GM18508 (cell line): ENCODE measurements around the gene TSPAN5.
"Not testable (repeated sequence)": the region's sequence is repeated elsewhere in the genome, so short reads cannot be mapped to it uniquely, and the experiment has no call there.

Experiments used
- ATAC-seq: cut with Tn5 transposase; IDR thresholded peaks from one replicate; pipeline ENCODE4 v1.9.1; 2021; ENCODE audit warnings: moderate number of reproducible peaks; ENCODE audit not compliant: insufficient read depth, unreplicated experiment

TSPAN5 gene

DNA sequence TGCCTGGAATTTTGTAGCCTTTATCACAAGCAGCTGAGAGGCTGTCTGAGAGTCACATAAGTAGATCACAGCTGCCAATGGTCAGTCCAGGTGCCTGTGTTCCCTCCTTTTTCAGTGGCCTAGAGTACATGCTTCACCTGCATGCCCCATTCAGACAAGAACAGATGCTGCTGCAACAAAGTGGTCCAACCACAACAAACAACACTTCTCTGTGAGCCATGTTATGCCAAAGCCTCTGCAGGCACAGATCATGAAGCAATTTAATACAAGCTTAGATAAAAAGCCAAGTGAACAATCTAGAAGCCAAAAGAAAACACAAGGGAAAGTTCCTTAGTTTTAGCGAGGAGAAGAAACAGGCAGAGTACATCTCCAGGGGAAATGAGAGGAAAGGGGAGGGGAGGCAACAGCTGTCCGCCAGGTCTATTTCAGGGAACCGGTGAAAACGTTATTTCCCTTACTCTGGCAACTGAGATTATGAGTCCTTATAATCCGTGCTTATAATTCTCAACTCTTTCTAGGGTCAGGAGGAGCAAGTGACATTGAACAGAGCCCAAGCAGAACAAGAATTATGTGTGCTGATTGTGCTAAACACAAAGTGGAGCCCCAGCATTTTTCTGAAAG, 92.6 kb downstream of the TSPAN5 start:
- no peak for ATAC-seq

DNA sequence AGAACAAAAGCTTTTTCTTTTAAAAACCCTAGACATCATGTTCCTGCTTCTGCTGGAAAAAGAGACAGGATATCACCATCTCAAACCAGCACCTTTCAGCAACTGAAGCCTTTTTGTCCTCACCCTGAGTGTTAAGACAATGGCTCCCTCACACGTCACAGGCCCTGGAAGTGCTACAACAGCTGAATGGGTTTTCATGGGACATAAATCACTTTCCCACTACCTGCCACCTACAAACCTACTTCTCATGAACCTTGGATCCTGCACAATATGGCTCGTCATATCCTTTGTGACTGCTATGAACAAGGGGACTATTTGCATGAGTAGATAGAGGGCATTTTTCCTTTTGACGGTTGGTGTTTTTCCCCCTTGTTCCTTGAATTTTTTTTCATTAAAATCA, 93.6 kb downstream of the TSPAN5 start:
- no peak for ATAC-seq

DNA sequence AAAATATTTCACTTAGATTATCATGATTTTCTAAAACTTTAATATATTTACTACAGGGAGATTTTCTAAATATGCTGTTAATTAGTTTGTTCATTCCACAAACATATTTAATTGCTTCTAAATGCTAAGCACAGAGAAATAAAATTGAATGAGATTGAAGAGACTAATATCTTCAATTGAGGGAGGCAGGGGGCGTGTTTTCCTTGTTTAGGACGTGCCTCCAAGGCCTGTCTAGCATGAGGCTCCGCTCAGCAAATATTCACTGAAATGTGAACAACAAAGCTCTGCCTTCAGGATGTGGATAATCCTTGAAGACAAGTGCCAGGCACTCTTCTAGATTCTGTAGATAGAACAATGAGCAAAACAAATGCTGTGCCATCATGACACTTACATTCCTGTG, 98.1 kb downstream of the TSPAN5 start:
- no peak for ATAC-seq

DNA sequence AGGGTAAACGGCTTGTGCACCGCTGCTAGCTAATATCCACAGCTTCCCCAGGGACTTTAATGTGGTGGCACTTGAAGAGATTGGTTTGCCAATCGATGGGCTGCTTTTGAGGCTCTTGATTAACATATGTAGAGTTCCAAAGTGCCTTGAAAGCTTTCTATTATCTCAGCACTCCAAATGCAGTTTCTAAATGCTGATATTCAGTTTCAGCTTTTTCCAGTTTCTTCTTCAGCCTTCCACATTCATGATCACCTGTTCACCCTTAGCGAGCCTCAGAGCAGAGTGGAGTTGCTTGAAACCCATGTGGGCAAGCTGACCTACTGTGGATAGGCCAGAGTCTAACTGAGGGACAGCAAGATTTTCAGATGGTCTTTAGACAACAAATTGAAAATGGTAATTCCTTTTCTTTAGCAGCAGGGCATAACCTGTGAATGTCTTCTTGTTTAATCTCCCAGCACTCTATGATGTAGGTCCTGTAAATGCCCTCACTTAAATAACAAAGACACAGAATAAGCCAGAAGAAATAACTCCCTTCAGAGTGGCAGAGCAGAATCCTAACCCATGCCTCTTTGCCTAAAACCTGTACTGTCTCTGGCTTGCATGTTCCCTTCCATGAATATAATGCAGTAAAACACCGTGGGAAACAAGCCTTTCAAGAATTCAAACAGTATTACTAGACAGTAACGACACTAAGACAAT, 99.8 kb downstream of the TSPAN5 start:
- no peak for ATAC-seq

DNA sequence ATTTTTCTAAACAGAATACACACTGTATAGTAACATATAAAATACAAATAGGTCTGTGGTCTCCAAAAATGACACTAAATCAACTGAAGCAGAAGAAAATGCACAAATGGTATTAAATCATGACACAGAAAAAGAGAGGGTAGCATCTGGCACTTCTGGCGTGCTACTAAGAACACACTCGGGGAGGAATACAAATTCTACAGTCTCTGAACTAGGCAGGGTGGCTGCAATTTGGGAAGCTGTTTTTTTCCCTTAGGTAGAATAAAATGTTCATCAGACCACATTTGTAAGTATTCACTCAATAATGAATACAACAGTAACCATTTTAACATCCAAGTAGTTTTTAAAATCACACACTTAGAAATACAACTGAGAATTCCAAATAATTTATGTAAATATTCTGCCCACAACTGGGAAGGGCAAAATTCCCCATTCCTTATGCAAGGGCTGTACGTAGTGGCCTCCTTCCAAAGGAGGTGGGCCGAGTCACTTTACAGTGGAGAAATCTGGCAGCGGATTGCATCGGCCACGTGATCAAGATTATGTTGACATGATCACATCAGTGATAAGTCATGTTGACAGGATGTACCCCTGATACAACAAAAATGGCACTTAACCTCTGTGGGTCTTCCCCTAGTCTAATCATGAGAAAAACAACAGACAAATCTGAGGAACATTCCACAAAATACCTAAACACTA, 101.1 kb downstream of the TSPAN5 start:
- ATAC-seq = no peak

DNA sequence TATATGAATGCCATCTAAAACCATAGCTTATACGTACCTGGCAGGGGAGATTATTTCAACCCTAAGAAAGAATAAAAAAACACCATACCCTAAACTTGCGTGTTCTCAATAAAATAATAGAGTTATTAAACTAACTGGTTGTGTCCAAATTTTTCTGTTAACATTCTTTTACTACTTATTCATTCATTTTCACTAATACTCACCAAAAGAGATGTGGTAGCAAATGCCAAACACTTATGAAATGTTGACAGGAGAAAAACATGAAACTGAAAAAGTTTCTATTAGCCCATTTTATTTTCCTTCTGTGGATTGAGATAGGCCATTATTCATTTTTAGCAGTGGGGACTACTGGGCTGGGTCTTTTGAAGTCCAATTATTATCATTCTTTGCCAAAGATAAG, 102.0 kb downstream of the TSPAN5 start:
- ATAC-seq = no peak

DNA sequence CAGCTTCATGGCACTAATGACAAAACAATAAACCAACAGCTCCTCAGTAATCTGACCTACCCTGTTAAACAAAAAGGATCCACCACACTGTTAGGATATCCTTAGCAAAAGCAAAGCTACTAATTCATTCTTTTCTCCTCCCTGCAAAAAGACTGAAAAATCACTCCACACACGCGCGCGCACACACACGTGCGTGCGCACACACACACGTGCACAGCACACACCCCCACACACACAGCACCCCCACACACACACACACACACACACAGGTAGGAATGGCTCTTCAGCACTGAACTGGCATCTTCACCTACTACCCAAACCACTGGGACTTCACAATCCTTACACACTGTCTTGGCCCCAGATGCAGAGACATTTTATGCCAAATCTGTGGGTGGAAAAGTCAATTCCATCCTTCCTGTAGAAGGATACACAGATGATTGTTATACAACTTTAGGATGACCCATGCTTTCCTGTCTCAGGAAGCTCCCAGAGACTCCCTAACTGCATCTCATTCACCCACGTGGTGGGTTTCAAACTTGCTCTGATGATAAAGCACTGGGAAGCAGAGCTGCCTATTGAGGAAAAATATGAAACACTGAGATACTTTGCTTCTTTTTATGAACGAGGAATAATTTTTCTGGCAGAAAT, 102.5 kb downstream of the TSPAN5 start:
- no peak for ATAC-seq

DNA sequence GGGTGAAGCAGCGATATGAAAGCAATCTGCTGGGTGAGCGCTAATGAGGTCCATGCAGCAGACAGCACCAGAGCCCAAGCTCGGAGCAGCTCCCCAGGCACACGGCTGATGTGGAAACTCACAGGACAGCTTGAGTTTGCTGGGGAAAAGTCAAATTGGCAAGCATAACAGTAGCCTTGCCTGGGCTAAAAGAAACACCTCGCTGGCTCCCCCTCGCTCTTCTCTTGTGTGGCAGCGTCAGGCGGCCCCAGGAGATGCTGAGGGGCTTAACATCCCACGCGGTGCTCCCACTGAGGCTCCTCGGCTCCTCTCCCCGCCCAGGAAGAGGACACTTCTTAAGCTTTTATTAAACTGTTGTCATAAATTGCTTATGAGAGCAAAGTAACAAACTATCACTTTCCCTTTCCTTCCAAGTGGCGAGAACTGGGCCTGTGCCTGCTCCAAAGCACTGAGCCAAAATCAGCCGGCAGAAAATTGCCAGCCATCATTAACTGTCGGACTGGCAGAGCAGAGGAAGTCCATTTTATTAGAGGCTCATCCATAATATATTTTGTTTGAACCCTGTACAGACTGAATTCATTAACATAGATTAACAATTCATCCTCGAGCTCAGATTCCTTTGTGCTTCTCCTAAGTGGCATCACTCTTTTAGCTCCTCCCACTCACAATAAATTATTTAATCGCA, 111.4 kb downstream of the TSPAN5 start:
- ATAC-seq = no peak

DNA sequence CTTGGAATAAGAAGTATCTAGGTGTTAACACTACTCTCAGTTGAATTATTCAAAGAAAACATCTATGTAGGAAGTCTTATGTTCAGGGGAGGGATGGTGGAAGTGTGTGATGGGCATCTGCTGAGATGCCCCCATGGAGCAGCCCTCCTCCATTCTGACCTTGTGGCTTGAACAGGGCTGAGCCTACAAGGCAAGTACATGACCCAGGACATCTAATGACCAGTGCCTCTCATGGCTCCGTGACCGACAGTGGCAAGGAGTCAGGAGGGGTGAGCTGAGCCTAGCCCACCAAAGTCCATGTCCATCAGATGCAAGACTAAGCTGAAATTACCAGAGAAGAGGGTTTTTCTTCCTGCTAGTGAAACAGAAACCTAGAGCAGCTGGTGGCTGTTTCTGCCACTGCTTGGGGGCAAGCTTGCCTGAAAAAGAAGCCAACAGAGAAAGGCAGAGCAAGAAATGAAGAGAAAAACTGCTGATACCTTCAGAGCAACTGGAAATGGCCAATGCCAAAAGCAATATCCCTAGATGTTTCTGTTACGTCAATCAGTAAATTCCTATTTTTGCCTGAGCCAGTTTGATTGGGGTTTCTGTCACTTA, 113.5 kb downstream of the TSPAN5 start:
- ATAC-seq = no peak

DNA sequence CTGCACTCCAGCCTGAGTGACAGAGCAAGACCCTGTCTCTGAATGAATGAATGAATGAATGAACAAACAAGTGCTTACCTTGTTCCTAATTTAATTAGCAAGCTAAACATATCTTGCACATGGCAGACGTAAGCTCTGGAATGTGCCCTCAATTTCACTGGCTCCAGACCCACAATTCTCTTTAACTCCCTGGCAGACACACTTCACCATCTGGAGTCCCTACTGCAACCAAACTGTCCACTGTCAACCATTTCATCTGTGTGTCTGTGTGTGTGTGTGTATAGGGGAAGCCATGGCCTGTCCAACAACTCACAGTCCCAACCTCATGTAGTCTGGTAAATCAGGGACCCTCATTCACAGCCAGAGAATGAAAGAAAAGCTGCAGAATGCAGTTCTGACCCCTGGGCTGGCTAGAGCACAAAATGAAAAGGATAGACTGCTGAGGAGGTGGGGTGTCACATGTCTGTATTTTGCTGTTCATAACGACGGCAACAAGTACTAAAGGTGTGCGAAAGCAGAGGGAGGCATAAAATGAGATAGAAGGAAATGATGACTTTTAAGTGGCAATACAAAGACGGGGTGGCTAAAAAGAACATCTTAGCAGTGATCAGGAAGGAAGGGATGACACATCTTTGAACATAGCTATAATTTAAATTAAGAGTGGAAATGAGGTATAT, 114.1 kb downstream of the TSPAN5 start:
- ATAC-seq = no peak

DNA sequence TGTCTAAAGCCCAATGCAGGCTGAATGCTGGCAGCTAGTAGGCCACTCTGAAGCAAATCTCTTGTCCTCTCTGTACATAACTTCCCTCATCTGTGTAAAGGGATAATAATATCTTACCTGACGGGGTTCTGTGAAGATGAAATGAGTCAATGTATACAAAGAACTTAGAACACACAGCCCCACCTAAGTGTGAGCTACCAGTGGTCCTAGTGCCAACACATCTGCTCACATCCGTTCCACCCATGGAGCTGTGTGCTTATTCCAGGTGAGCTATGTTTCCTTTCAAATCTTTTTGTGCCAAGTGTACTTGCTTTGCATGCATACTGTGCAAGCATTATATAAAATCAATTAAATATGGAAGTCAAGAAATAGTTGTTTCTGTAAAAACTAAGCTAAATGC, 116.4 kb downstream of the TSPAN5 start:
- ATAC-seq = no peak

DNA sequence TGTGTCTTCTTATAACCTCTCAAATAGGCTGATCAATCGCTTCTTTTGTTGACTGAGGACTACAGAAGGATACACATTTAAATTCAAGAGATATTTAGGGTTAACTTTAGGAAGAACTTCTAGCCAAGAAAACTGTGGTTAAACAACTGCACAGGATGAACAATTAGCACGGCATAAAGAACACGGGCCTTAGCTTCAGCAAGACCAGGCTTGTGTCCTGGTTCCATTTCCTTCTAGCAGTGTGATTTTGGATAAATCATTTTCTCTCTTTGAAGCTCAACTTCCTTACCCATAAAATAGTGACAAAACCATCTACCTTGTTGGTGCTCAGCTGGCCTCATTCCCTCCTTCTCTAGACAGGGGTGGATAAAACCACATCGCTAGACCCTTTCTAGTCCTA, 117.6 kb downstream of the TSPAN5 start:
- no peak for ATAC-seq

DNA sequence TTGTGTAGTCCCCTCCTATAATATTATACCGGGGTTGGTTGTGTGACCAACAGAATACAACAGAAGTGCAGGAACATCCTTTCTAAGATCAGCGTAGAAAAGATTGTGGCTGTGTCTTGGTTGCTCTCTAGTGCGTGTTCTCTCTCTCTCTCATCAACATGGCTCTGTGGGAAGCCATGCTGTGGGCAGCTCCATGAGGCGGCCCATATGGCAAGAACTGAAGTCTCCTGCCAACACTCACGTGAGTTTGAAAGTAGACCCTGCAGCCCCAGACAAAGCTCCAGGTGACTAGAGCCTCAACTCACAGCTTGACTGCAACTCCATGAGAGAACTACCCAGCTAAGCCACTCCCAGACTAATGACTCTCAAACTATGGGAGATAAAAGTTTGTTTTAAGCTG, 118.7 kb downstream of the TSPAN5 start:
- no peak for ATAC-seq

DNA sequence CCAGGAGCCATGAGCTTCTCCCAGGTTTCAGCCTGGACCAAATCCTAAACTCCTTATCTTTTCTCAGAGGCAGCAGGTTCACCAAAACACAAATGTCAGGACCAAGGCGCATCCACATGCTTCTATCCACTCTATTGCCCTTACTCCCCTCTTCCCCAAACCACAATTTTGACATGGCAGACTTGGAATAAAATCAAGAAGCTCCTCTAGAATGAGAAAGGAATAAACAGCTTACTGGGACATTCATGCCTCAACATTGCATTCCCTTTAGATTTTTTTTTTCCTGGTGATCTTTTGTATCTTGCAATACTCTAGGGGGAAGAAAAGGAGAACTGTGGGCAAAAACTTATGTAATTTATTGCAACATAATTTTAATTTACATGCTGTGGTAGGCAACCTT, 119.1 kb downstream of the TSPAN5 start:
- no peak for ATAC-seq

DNA sequence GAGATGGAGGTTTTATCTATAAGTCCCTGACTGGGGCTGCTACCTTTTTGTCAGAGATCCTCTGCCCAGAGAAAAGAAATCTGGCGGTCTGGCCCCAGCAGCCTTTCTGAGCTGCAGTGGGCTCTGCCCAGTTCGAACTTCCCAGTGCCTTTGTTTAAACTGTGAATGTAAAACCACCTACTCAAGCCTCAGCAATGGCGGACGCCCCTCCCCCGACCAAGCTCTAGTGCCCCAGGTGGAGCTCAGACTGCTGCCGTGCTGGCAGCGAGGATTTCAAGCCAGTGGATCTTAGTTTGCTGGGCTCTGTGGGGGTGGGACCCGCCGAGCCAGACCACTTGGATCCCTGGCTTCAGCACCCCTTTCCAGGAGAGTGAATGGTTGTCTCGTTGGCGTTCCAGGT, 121.8 kb downstream of the TSPAN5 start:
- no peak for ATAC-seq

DNA sequence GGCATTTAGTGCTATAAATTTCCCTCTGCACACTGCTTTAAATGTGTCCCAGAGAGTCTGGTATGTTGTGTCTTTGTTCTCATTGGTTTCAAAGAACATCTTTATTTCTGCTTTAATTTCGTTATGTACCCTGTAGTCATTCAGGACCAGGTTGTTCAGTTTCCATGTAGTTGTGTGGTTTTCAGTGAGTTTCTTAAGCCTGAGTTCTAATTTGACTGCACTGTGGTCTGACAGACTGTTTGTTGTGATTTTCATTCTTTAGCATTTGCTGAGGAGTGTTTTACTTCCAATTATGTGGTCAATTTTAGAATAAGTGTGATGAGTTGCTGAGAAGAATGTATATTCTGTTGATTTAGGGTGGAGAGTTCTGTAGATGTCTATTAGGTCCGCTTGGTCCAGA, 124.3 kb downstream of the TSPAN5 start:
- not testable (repeated sequence) for ATAC-seq

DNA sequence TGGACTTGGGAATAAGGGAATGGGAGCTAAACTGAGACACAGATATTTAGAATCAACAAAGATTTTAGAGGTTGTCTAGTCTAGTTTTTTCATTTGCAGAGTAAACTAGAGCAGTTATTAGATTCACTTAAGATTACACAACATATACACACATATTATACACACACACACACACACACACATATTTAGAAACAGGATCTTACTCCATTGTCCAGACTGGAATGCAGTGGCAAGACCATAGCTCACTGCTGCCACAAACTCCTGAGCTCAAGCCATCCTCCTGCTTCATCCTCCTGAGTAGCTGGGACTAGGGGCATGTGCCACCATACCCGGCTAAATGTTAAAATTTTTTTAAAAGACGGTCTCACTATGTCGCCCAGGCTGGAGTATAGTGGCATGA, 127.8 kb downstream of the TSPAN5 start:
- ATAC-seq = no peak

DNA sequence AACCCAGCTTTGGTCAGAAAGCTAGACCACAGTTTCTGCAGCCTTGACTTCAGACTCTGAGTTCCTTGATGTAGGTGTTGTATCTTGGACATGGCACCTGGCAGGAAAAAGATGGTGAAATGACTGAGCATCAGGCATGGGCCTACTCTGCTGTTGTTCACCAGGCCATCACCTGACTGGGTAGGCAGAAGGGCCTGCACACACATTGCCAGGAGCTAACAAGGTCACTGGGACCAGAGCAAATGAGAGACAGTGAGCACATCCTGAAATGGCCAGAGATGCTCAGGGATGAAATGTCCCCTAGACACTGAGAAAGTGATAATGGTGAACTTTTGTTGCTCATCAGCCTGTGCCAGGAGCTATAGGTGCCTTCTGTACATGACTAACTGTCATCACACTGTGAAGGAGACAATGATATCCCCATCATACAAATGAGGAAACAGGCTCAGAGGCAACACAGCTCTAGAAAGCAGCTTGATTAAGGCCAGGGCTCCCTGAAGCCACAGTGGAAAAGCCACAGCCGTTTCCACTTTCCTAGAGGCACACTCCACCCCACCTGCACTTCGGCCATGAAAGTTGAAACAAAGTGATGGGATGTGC, 128.3 kb downstream of the TSPAN5 start:
- no peak for ATAC-seq

DNA sequence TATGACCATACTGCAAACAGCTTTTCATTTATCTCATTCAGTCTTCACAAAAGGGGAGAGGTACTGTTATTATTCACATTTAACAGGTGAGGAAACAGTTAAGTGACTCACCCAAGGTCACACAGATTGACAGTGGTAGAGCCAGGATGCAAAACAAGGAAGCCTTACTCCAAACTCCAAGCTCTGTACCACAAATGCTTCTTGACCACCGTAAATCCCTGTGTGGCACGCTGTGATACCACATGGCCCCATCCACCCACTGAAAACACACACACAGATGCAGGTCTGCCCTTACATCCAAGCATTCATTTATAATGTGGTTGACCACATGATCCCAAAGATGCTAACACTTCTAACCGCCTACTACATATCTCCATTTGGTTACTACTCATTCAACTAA, 129.5 kb downstream of the TSPAN5 start:
- ATAC-seq = no peak
